Effector CD4-positive, alpha-beta T cell (primary cell): ENCODE results near the gene APBB1.

Experiments used
- DNase-seq: peaks from one replicate; pipeline ENCODE4 v3.0.0-alpha.2; 2020
- total RNA-seq: gene quantifications from one replicate; lab custom pipeline; 2026; lab: John Stamatoyannopoulos, UW

APBB1 gene
- total RNA-seq, result 81.2 reads per million, percentile 78 among the genes with 10 or more reads in this experiment

GRCh38 chr11:6419009-6419631, at the start of gene APBB1:
Gene APBB1, minus strand, starts transcription at chr11:6419094. Its CDS starts 7,747 bp downstream, at chr11:6411347.
- DNase-seq, result peak; percentile 64

- no peak for DNase-seq
Measured at GRCh38 chr11:6459099-6459450, 40.2 kb upstream of the APBB1 start.

- DNase-seq, result no peak
Measured at GRCh38 chr11:6458352-6459098, 39.6 kb upstream of the APBB1 start.

DNA sequence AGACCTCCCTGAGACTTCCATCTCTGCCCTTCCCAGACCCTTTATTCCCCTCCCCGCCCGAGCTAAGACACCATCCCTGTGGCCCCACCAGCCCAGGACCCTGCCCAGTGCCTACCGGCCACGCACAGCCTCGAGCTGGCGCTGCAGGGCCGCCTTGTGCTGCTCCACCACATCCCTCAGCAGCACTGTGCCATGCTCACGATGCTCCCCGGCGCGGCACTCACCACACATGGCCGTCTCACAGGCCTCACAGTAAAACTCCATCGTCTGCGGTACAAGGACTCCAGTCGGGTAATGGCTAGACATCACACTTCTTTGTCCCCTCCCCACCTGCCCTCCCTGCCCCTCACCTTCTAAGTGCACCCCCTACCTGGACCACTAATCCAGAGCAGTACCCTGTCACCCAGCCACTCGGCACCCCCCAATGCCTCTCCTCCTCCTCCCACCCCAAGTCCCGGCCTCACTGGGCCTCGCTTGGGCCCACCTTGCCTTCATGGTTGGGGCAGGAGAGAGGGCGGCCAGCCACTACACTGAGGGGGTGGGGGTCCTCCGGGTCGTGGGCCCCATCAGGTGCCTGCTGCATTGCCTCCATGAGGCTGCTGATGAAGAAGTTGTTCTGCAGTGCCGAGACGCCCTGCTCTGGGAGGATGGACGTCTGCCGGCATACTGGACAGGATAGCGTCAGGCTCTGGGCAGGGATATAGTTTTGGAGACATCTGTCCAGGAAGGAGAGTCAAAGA, 38.9 kb upstream of the APBB1 start:
- no peak for DNase-seq

DNA sequence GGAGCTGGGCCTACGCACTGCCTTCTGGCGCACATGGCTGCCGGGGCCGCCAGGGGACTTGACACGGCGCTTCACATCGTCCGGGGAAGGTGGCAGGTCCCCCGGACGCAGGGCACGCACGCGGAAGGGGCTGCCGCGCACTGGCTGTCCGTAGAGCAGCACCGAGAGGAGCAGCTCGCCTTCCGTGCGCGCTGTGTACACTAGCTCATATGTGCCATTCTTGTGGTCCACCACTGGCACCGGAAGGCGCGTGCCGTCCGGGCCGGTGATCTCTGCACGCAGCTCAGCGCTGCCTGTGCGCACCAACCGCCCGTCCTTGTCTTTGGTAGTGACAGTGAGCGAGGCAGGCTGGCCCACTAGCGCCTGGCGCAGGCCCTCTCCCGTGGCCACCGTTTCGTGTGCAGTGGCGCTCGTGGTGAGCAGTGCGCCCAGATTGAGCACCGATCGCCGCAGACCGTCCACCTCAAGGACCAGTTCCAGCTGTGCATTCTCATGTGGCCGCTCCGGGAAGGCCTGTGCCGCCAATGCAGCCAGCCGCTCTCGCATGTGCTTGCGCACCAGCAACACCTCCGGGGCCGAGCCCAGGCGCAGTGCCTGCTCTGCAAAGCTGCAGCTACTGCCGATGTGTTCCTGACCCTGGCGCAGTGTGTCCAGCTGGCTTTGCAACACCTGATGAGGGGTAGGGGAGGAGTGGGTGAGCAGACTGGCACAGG, 37.6 kb upstream of the APBB1 start:
- DNase-seq, result no peak

- no peak for DNase-seq
Measured at GRCh38 chr11:6455070-6455469, 36.2 kb upstream of the APBB1 start.

DNA sequence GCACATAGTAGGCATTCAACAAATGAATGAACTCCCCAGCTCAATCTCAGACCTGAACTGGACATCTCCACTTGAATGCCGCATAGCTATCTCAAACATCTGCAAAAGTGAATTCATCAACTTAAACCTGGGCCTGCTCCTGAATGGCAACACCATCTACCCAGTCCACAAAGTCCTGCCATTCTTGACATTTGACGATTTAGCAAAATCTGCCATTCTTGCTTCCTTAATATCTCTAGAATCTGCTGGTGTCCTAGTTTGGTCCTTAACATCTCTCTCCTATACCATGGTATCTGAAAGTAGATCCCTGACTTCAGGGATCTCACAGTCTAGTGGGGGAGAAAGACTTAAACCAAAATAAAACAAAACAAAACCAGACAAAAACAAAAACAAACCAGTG, 34.3 kb upstream of the APBB1 start:
- DNase-seq, result no peak

- DNase-seq, result no peak
Measured at GRCh38 chr11:6452219-6452618, 33.3 kb upstream of the APBB1 start.

DNA sequence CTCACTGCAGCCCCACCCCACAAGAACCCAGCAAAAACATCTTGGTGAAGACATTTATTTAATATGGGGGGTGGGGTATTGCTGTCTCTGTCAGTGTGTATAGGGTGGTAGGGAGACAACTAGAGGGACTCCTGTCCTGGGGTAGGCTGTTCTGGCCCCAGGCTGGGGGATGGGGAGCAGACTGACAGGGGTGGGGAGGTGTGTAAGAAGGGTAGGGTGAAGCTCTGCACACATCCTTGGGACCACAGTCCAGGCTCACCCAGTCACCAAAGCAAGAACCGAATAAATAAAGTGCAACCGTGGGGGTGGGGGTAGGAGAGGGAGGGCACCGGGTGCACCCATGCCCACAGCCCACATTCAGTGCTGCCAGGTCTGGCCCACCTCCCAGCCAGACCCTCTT, 29.7 kb upstream of the APBB1 start:
- DNase-seq, result no peak

DNA sequence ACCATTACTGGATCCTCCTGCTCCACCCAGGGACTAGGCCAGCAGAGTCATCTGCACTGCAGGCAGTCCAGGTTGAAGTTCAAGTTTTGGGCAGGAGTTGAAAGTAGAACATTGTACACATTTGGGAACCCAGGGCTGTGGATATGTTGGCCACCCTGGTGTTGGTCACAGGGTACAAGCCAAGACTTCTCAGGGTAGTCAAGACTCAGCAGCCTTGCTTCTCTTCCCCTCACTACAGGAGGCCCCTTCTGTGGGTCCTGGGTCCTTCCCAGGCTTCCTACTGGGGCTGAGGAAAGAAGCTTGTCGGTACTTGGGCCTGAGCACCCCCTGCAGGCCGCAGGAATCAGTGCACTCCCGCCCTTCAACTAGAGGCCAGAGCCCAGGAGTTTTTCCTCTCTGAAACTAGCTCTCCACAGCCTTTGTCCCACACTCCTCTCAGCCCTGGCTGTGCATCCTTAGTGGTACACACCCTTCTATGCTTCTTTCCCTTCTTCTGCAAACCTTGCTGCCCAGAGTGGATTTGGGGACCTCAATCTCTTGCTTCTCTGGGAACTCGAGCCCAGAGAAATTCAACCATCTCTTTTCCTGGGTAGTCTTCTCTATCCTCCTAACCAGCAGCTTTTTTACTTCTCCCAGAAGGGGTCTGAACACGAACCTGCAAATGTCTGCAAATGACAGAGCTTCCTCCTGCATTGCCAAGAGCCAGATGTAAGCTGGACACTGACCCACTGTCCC, 24.5 kb upstream of the APBB1 start:
- DNase-seq, result peak; percentile 35

DNA sequence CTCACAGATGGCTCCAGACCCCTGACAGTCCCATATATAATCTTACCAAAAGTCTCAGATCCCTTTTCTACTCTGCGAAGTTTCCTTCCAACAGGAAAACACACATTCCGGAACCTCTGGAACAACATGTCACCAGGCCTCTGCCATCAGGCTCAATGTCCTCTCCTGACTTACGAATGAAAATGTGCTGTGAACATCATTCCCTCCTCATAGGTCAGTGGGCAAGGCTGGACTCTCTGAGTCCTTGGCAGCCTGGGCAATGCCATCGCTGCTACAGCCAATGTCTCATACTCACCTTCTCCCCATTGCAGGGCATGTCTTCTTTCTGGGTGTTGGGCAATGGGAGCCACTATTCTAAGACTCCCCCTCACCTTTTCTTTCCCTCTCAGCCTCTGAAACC, 23.5 kb upstream of the APBB1 start:
- DNase-seq, result no peak

- DNase-seq, result no peak
Measured at GRCh38 chr11:6440906-6441358, 22.0 kb upstream of the APBB1 start, which contains the start of gene HPX. Gene HPX, minus strand, starts transcription at chr11:6440987. Its CDS starts 24 bp downstream, at chr11:6440963.

DNA sequence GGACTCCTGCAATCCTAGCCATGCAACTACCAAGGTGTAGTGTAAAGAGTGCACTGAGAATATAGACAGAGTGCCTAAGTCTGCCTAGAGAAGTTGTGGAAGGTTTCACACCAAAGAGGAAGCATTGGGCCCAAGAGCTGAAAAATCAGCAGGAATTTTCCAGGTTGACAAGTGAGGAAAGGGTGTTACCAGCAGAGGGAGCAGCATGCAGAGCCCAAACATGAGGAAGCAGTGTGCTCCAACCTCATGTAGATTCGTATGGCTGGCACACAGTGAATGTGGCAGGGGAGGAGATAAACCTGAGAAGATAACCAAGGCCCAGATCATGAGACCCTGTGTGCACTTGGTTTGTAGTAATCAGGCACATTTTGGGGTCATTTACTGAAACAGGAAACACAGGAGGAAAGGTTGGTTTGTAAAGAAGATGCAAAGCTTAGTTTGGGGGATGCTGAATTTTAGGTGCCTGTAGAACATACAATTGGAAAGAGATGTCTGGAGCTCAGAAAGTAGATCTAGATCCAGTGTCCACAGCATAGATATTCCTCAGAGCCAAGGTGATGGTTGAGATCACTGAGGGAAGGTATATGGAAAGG, 20.2 kb upstream of the APBB1 start:
- DNase-seq, result no peak

GRCh38 chr11:6437993-6438392, 19.1 kb upstream of the APBB1 start:
- DNase-seq, result no peak

GRCh38 chr11:6437423-6437822, 18.5 kb upstream of the APBB1 start:
- no peak for DNase-seq

DNA sequence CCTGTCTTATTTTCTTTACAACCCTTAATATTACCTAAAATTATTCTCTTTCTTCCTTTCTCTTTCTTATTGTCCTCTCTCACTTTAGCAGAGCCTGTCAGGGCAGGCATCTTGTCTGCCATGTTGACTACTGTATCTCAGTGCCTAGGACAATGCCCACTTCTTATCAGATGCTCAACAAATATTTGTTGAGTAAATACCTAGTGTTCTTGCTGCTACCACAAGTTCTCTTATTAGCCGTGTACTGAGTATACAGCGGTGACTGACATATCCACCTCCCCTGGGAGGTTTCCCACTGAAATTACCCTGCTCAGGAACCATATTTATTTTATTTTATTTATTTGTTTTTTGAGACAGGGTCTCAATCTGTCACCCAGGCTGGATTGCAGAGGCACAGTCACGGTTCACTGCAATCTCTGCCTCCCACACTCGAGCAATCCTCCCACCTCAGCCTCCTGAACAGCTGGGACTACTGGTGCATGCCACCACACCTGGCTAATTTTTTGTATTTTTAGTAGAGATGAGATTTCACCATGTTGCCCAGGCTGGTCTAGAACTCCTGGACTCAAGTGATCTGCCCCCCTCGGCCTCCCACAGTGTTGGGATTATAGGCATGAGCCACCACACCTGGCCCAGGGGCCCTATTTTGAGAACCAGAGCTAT, 15.2 kb upstream of the APBB1 start:
- DNase-seq, result no peak

GRCh38 chr11:6431861-6432260, 13.0 kb upstream of the APBB1 start:
- no peak for DNase-seq

GRCh38 chr11:6427516-6427915, 8.6 kb upstream of the APBB1 start:
- no peak for DNase-seq

DNA sequence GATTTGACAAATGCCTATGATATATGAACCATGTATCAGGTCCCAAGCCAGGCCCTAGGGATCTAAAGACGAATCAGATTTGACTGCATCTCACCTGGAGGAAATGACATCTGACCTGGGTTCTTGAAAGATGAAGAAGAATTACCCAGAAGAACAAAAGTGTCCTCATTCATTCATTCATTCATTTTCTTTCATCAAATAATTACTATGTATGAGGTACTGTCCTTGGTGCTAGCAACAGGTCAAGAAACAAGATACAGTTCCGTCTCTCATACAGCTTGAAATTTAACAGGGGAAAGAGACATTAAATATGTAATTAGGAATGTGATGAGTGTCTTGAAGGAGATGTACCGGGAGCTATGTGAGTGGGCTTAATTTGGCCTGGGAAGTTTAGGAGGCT, 1.8 kb upstream of the APBB1 start:
- no peak for DNase-seq

DNA sequence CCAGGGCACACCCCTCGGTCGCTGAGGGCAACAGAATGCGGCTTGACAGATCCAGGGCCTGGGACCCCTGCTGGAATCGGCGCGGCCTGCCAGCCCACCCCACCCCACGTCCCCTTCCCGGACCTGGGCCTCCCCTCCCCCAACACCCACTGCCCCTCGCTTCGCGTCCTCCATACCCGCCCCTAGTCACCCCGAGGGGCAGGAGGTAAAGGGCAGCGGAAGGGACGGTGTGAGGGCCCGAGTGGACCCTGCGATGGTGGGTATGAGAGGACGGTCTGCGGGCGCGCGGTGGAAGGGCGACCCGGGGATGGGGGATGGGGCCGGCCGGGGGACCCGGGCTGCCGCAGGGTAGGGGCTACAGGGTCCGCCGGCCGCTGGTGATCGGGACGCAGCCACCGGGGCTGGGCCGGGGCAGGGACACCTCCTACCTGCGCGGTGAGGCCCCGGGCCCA, 311 bp downstream of the APBB1 start:
- no peak for DNase-seq

- no peak for DNase-seq
Measured at GRCh38 chr11:6417907-6418556, 862 bp downstream of the APBB1 start.
